ENCODE data around the gene RTL10.

- TF ChIP-seq MAX (IDR thresholded peaks at IDR 0.05; ENCODE audit: low read depth, low read length) (no peak), ZNF274 (IDR thresholded peaks at IDR 0.05; ENCODE audit: insufficient read depth, insufficient read length) (no peak), ATF3 (IDR thresholded peaks at IDR 0.05; ENCODE audit: borderline replicate concordance, extremely low read depth, low read depth, low read length) (no peak), CTCF (IDR thresholded peaks at IDR 0.05 in 2 of 3, conservative IDR thresholded peaks at IDR 0.05 in 1 of 3; ENCODE audit: control insufficient read depth in 2 of 3, extremely low read depth in 1 of 3, insufficient read depth in 1 of 3, low read depth in 3 of 3, low read length in 3 of 3) (no peak)
Observed at GRCh38 chr22:19890502-19891316, 36.0 kb upstream of the RTL10 start.
